H9 (cell line): ENCODE results near the gene AZGP1. TPM values are rescaled to one million over a fixed set of nuclear protein-coding genes. Genes with fewer than 3 reads are reported as not detected.
A peak's percentile ranks its signal among the peaks of the same experiment; 100 is the strongest.

ENCODE experiments used
- DNase-seq: peaks from one replicate; pipeline ENCODE4 v3.0.0-alpha.2; 2017
- H2AFZ ChIP-seq: one replicate; pipeline ENCODE4 v1.6.1; 2013; ENCODE audit warnings: mild to moderate bottlenecking, low read length, control low read depth, moderate library complexity
- H2AK5ac ChIP-seq: 2 replicates; pipeline ENCODE4 v1.6.1; 2013; ENCODE audit warnings: low read length, control low read depth, mixed read lengths; ENCODE audit not compliant: insufficient read length
- H2BK120ac ChIP-seq: one replicate; pipeline ENCODE4 v1.6.1; 2013; ENCODE audit warnings: low read depth, mild to moderate bottlenecking, low read length, control low read depth, inconsistent platforms; ENCODE audit not compliant: poor library complexity, severe bottlenecking
- H2BK12ac ChIP-seq: 2 replicates; pipeline ENCODE4 v1.6.1; 2013; ENCODE audit warnings: low read length, control low read depth, mixed read lengths, low read depth; ENCODE audit not compliant: insufficient read length
- H2BK15ac ChIP-seq: 2 replicates; pipeline ENCODE4 v1.6.1; 2013; ENCODE audit warnings: low read depth, low read length, control low read depth
- H2BK20ac ChIP-seq: one replicate; pipeline ENCODE4 v1.6.1; 2013; ENCODE audit warnings: low read depth, mild to moderate bottlenecking, low read length, control low read depth, inconsistent platforms; ENCODE audit not compliant: poor library complexity, severe bottlenecking
- H2BK5ac ChIP-seq: 2 replicates; pipeline ENCODE4 v1.6.1; 2013; ENCODE audit warnings: low read length, control low read depth, mixed read lengths; ENCODE audit not compliant: insufficient read length
- H3K14ac ChIP-seq: 2 replicates; pipeline ENCODE4 v1.6.1; 2013; ENCODE audit warnings: low read length, control low read depth; ENCODE audit not compliant: insufficient read depth
- H3K18ac ChIP-seq: 2 replicates; pipeline ENCODE4 v1.6.1; 2013; ENCODE audit warnings: low read depth, mild to moderate bottlenecking, mixed read lengths, low read length, control low read depth; ENCODE audit not compliant: insufficient read length
- H3K23ac ChIP-seq: 2 replicates; pipeline ENCODE4 v1.6.1; 2013; ENCODE audit warnings: low read length, control low read depth, mixed read lengths, low read depth; ENCODE audit not compliant: insufficient read length
- H3K23me2 ChIP-seq: 2 replicates; pipeline ENCODE4 v1.6.1; 2013; ENCODE audit warnings: low read depth, mild to moderate bottlenecking, mixed read lengths, low read length, control low read depth; ENCODE audit not compliant: insufficient read length, poor library complexity, severe bottlenecking
- H3K27ac ChIP-seq: 2 replicates; pipeline ENCODE4 v1.5.1; 2013; ENCODE audit warnings: low read length, control low read depth, mixed read lengths, low read depth; ENCODE audit not compliant: insufficient read length
- H3K27me3 ChIP-seq: 2 replicates; pipeline ENCODE4 v1.6.1; 2013; ENCODE audit warnings: low read length, control low read depth, inconsistent platforms; ENCODE audit not compliant: insufficient read depth
- H3K4ac ChIP-seq: 2 replicates; pipeline ENCODE4 v1.6.1; 2013; ENCODE audit warnings: low read depth, mild to moderate bottlenecking, control low read depth, inconsistent platforms, low read length, moderate library complexity
- H3K4me1 ChIP-seq: 2 replicates; pipeline ENCODE4 v1.6.1; 2013; ENCODE audit warnings: low read length, control low read depth, inconsistent platforms; ENCODE audit not compliant: insufficient read depth
- H3K4me2 ChIP-seq: 2 replicates; pipeline ENCODE4 v1.6.1; 2013; ENCODE audit warnings: low read length, control low read depth, mixed read lengths; ENCODE audit not compliant: insufficient read length, insufficient read depth
- H3K56ac ChIP-seq: 2 replicates; pipeline ENCODE4 v1.6.1; 2013; ENCODE audit warnings: low read depth, mild to moderate bottlenecking, mixed read lengths, low read length, control low read depth; ENCODE audit not compliant: insufficient read length
- H3K79me1 ChIP-seq: 2 replicates; pipeline ENCODE4 v1.6.1; 2013; ENCODE audit warnings: low read depth, mild to moderate bottlenecking, moderate library complexity, low read length, control low read depth, inconsistent platforms; ENCODE audit not compliant: insufficient read depth, poor library complexity, severe bottlenecking
- H3K79me2 ChIP-seq: 2 replicates; pipeline ENCODE4 v1.6.1; 2013; ENCODE audit warnings: low read length, control low read depth, inconsistent platforms; ENCODE audit not compliant: insufficient read depth
- H3K9ac ChIP-seq: 2 replicates; pipeline ENCODE4 v1.6.1; 2013; ENCODE audit warnings: low read length, control low read depth, mixed read lengths; ENCODE audit not compliant: insufficient read length; ENCODE audit errors: extremely low read depth
- H3K9me3 ChIP-seq: one replicate; pipeline ENCODE4 v1.6.1; 2013; ENCODE audit warnings: low read depth, low read length, inconsistent platforms; ENCODE audit not compliant: control insufficient read depth
- H3T11ph ChIP-seq: one replicate; pipeline ENCODE4 v1.6.1; 2013; ENCODE audit warnings: mild to moderate bottlenecking, low read length, control low read depth, inconsistent platforms
- H4K20me1 ChIP-seq: one replicate; pipeline ENCODE4 v1.6.1; 2013; ENCODE audit not compliant: control insufficient read depth, insufficient read length, insufficient read depth
- H4K5ac ChIP-seq: 2 replicates; pipeline ENCODE4 v1.6.1; 2013; ENCODE audit warnings: low read depth, mild to moderate bottlenecking, mixed read lengths, low read length, control low read depth; ENCODE audit not compliant: insufficient read length
- H4K8ac ChIP-seq: replicated peaks from 2 replicates; pipeline ENCODE4 v1.6.1; 2013; ENCODE audit warnings: low read length, control low read depth, mixed read lengths, low read depth; ENCODE audit not compliant: insufficient read length
- H4K91ac ChIP-seq: 2 replicates; pipeline ENCODE4 v1.6.1; 2013; ENCODE audit warnings: low read depth, mild to moderate bottlenecking, moderate library complexity, mixed read lengths, low read length, control low read depth; ENCODE audit not compliant: insufficient read length
- H3K27ac Mint-ChIP-seq, 3 experiments: 2 replicates in 2 of 3; 3 replicates in 1 of 3; pipeline ENCODE4 v1.8.0; 2020 to 2021; ENCODE audit warnings: mixed read lengths in 3 of 3, mild to moderate bottlenecking in 1 of 3, moderate library complexity in 1 of 3
- H3K27me3 Mint-ChIP-seq: 2 replicates; pipeline ENCODE4 v1.8.0; 2021; ENCODE audit warnings: low read depth, mild to moderate bottlenecking, moderate library complexity, mixed read lengths
- H3K36me3 Mint-ChIP-seq, 3 experiments: 2 replicates in 2 of 3; 3 replicates in 1 of 3; pipeline ENCODE4 v1.8.0; 2020 to 2021; ENCODE audit warnings: low read depth in 3 of 3, mixed read lengths in 3 of 3; ENCODE audit not compliant: insufficient read depth in 1 of 3
- H3K4me1 Mint-ChIP-seq, 2 experiments: 2 replicates each; pipeline ENCODE4 v1.8.0; 2020; ENCODE audit warnings: mixed read lengths in 2 of 2
- H3K4me3 Mint-ChIP-seq, 2 experiments: 2 replicates in 1 of 2; 3 replicates in 1 of 2; pipeline ENCODE4 v1.8.0; 2020 to 2021; ENCODE audit warnings: mild to moderate bottlenecking in 2 of 2, mixed read lengths in 2 of 2, moderate library complexity in 1 of 2
- H3K9me3 Mint-ChIP-seq, 2 experiments: 2 replicates in 1 of 2; 3 replicates in 1 of 2; pipeline ENCODE4 v1.8.0; 2020; ENCODE audit warnings: mild to moderate bottlenecking in 2 of 2, mixed read lengths in 2 of 2, moderate library complexity in 1 of 2
- CTCF ChIP-seq: fragments of 200-600 bp; sonication (generic); conservative IDR thresholded peaks from 3 replicates; pipeline ENCODE4 v1.8.0; 2021; ENCODE audit warnings: antibody characterized with exemption, mild to moderate bottlenecking
- WGBS: extraction: QIAGEN DNeasy Blood & Tissue Kit; methylation state at CpG from one replicate; pipeline ENCODE4 v1.1.7; 2013; ENCODE audit warnings: missing lambda C conversion rate, low lambda C conversion rate, mixed read lengths; ENCODE audit not compliant: insufficient read length; ENCODE audit errors: extremely low coverage; 5-methylcytosine and 5-hydroxymethylcytosine counted together
- total RNA-seq: library from RNA; stranded (reverse); gene quantifications from 2 replicates; pipeline ENCODE4 v1.2.1, GENCODE V29; 2021

The AZGP1 gene
- total RNA-seq, 1 experiment from 2014 or later: not detected

DNA sequence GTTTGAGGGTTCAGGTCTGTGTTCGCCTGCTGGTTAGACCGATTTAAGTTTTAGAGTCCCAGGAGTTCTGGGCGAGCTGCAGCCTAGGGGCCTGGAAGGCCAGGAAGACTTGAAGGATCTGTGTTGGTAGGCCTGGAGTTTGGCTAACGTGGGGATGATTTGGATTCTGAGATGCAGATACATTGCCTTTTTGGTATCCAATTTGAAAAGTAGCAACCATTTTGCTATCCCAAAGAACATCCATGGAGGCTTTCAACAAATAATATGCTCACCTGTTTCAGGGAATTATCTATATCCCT, 56.1 kb downstream of the AZGP1 start:
- H3K4ac ChIP-seq: no peak overlapping the region
- peak overlapping the region in 2 of 3 experiments; percentile 31 to 80; a peak in 3 of 7 replicates for H3K27ac Mint-ChIP-seq
- no peak overlapping the region for H2AFZ ChIP-seq
- no peak overlapping the region for H3K18ac ChIP-seq
- H4K20me1 ChIP-seq: no peaks in the 10 kb centered on the region
- no peak overlapping the region for H2BK5ac ChIP-seq
- no peak overlapping the region for H2BK12ac ChIP-seq
- H3K27me3 Mint-ChIP-seq: peaks cover 5% of the 10 kb centered on the region
- H3K27ac ChIP-seq: no peak overlapping the region
- H3K36me3 Mint-ChIP-seq: peaks cover 19 to 30% (median 22%) of the 10 kb centered on the region in 3 experiments
- H3K4me2 ChIP-seq: peak overlapping the region; percentile 30
- H3K9me3 ChIP-seq: peaks cover 8% of the 10 kb centered on the region
- H4K5ac ChIP-seq: no peak overlapping the region
- H3T11ph ChIP-seq: no peak overlapping the region
- H3K14ac ChIP-seq: no peak overlapping the region
- H3K23me2 ChIP-seq: no peaks in the 10 kb centered on the region
- peaks cover 25 to 26% of the 10 kb centered on the region in 2 experiments for H3K9me3 Mint-ChIP-seq
- TF ChIP-seq CTCF: no peak
- no peaks in the 10 kb centered on the region for H3K79me2 ChIP-seq
- no peak overlapping the region for H4K8ac ChIP-seq
- H3K4me3 Mint-ChIP-seq: peak overlapping the region; percentile 75
- DNase-seq: no peak
- H3K79me1 ChIP-seq: no peaks in the 10 kb centered on the region
- no peak overlapping the region for H2BK15ac ChIP-seq
- H2BK120ac ChIP-seq: no peak overlapping the region
- H2AK5ac ChIP-seq: no peak overlapping the region
- H2BK20ac ChIP-seq: no peak overlapping the region
- 0 out of 4 replicates have a peak, but pooled peaks cover 0 to 2% of the 10 kb centered on the region in 2 experiments for H3K4me1 Mint-ChIP-seq
- no peak overlapping the region for H3K56ac ChIP-seq
- H3K23ac ChIP-seq: no peak overlapping the region
- no peaks in the 10 kb centered on the region for H3K4me1 ChIP-seq
- H4K91ac ChIP-seq: no peak overlapping the region
- H3K9ac ChIP-seq: no peak overlapping the region
- no CpG with 5 or more reads among the region's 4 CpGs for WGBS
- no peaks in the 10 kb centered on the region for H3K27me3 ChIP-seq
